ENCODE data around the gene ARHGAP26.

- no peak for TF ChIP-seq POLR2AphosphoS5 (IDR thresholded peaks at IDR 0.05; ENCODE audit: insufficient read depth, low read depth, low read length)
- TF ChIP-seq, protein P1, sequence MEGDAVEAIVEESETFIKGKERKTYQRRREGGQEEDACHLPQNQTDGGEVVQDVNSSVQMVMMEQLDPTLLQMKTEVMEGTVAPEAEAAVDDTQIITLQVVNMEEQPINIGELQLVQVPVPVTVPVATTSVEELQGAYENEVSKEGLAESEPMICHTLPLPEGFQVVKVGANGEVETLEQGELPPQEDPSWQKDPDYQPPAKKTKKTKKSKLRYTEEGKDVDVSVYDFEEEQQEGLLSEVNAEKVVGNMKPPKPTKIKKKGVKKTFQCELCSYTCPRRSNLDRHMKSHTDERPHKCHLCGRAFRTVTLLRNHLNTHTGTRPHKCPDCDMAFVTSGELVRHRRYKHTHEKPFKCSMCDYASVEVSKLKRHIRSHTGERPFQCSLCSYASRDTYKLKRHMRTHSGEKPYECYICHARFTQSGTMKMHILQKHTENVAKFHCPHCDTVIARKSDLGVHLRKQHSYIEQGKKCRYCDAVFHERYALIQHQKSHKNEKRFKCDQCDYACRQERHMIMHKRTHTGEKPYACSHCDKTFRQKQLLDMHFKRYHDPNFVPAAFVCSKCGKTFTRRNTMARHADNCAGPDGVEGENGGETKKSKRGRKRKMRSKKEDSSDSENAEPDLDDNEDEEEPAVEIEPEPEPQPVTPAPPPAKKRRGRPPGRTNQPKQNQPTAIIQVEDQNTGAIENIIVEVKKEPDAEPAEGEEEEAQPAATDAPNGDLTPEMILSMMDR (IDR thresholded peaks at IDR 0.05; ENCODE audit: extremely low read depth in 1 of 2, insufficient read depth in 1 of 2, low read depth in 1 of 2, low read length in 2 of 2), result no peak
- TF ChIP-seq POLR2A (IDR thresholded peaks at IDR 0.05; ENCODE audit: low read depth, low read length), result no peak
- no peak for TF ChIP-seq JUN (IDR thresholded peaks at IDR 0.05; ENCODE audit: borderline replicate concordance, insufficient read depth, insufficient read length, low read depth)
Measured at GRCh38 chr5:142969624-142970439, 199.7 kb downstream of the ARHGAP26 start.
